Mucosa of stomach (tissue), 1 donor: ENCODE data around the gene RPH3AL.

ENCODE experiments used
- H3K27me3 ChIP-seq: one replicate; pipeline ENCODE4 v1.7.0; 2013; ENCODE audit warnings: mild to moderate bottlenecking, low read length; ENCODE audit not compliant: control insufficient read depth, insufficient read depth
- H3K36me3 ChIP-seq: one replicate; pipeline ENCODE4 v1.7.0; 2013; ENCODE audit warnings: low read length; ENCODE audit not compliant: control insufficient read depth, insufficient read depth
- H3K4me1 ChIP-seq: one replicate; pipeline ENCODE4 v1.7.0; 2013; ENCODE audit warnings: mild to moderate bottlenecking, low read length; ENCODE audit not compliant: control insufficient read depth, insufficient read depth
- H3K4me3 ChIP-seq: one replicate; pipeline ENCODE4 v1.7.0; 2013; ENCODE audit warnings: low read length
- H3K9ac ChIP-seq: one replicate; pipeline ENCODE4 v1.7.0; 2013; ENCODE audit warnings: mild to moderate bottlenecking, low read length, moderate library complexity
- H3K9me3 ChIP-seq: one replicate; pipeline ENCODE4 v1.7.0; 2013; ENCODE audit warnings: mild to moderate bottlenecking, low read length, moderate library complexity; ENCODE audit not compliant: control insufficient read depth
- donor health status: Pancreatic carcinoma.

RPH3AL gene, protein sequence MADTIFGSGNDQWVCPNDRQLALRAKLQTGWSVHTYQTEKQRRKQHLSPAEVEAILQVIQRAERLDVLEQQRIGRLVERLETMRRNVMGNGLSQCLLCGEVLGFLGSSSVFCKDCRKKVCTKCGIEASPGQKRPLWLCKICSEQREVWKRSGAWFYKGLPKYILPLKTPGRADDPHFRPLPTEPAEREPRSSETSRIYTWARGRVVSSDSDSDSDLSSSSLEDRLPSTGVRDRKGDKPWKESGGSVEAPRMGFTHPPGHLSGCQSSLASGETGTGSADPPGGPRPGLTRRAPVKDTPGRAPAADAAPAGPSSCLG

DNA sequence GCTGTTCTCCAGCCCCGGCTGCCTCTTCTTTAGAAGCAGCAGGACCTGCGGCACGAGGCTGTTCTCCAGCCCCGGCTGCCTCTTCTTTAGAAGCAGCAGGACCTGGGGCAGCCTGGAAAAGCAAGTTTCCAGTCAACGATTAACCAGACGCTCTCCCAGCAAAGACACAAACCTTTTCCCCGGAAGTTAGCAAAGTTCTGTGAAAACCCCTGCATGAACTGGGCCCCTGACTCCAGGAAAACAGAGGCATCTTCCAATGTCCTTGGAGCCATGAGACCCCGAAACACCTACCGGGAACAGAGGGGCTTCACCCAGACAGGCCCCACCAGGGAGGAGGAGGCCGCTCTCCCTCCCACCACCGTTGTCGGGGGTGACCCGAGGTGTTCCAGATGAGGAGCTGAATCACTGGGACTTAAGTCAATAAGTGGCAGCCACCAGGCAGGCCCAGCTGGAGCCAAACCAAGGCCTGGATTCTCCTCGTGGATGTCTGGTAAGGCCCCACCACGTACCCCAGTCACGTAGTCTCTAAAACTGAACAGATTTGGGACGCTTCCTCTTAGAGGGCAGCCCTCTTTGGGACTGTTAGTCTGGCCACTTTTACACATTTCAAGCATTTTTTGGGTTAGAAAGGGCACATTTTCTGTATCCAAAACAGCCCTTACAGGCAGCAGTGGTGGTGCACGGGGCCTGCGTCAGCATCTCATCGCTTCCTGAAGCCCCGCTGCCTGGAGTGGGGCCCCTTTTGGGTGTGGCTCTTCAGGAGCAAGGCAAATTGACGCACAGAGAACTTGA is at the start of gene RPH3AL:
Gene RPH3AL (minus strand): TSS at position 387 of the 792 bp plus-strand sequence. CDS start 25,264 bp downstream, outside the sequence.
- peak within 1 kb of the TSS; percentile 56 for H3K4me3 ChIP-seq
- H3K9me3 ChIP-seq: no peaks in the 10 kb centered on the region
- no peaks in the 10 kb centered on the region for H3K27me3 ChIP-seq
- H3K4me1 ChIP-seq: peaks cover 76% of the 10 kb centered on the region
- H3K9ac ChIP-seq: peak within 1 kb of the TSS; percentile 82
- no peaks in the 10 kb centered on the region for H3K36me3 ChIP-seq

DNA sequence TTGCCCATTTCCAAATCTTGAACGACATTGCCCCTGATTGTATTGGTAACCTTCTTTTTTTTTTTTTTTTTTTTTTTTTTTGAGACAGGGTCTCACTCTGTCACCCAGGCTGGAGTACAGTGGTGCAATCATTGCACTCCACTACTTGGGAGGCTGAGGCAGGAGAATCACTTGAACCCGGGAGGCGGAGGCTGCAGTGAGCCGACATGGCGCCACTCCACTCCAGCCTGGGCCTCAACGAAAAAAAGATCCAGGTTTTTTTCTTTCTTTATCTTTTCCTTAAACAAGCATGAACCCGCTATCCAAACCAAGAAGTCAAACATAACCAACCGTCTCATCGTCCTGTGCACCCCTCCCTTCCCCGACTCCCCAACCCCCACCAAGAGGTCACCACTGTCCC is 47.6 kb upstream of the RPH3AL start:
- Histone ChIP-seq H3K4me3 (no peak overlapping the region), H3K4me1 (no peaks in the 10 kb centered on the region), H3K36me3 (no peaks in the 10 kb centered on the region), H3K9me3 (no peaks in the 10 kb centered on the region), H3K27me3 (peaks cover 5% of the 10 kb centered on the region), H3K9ac (no peak overlapping the region)

DNA sequence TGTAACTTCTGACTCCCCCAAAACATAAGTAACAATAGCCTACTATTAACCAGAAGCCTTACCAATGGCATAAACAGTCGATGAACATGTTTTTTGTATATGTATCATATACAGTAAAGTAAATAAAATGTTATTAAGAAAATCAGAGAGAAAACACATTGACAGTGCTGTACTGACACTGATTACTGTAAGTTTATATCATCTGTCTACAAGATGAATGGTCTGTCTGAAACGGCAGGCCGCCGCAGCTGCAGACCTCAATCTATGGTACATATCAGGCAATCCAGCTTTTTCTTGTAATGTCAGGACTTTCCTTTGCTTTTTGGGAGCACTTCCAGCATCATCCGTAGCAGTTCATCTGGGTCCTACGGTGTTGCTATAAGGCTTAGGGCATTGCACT is 44.2 kb upstream of the RPH3AL start:
- no peak overlapping the region for H3K4me3 ChIP-seq
- no peaks in the 10 kb centered on the region for H3K9me3 ChIP-seq
- H3K9ac ChIP-seq: no peak overlapping the region
- no peaks in the 10 kb centered on the region for H3K36me3 ChIP-seq
- peaks cover 5% of the 10 kb centered on the region for H3K27me3 ChIP-seq
- no peaks in the 10 kb centered on the region for H3K4me1 ChIP-seq

DNA sequence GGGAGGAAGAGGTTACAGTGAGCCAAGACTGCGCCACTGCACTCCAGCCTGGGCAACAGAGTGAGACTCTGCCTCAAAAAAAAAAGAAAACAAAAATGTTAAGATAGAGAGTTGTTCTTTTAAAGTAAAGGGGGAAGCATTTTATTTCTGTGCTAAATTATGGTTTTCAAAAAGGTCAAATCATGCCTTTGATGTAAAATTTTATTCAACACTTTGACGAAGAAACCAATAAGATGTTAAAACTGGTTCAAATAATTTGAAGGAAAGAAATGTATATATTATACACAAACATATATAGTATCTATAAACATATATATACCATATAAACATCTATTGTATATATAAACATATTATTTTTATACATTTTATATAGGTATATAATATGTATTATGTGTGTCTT is 43.4 kb upstream of the RPH3AL start:
- H3K9me3 ChIP-seq: no peaks in the 10 kb centered on the region
- no peak overlapping the region for H3K9ac ChIP-seq
- peaks cover under 1% of the 10 kb centered on the region for H3K27me3 ChIP-seq
- H3K4me3 ChIP-seq: no peak overlapping the region
- no peaks in the 10 kb centered on the region for H3K36me3 ChIP-seq
- no peaks in the 10 kb centered on the region for H3K4me1 ChIP-seq

DNA sequence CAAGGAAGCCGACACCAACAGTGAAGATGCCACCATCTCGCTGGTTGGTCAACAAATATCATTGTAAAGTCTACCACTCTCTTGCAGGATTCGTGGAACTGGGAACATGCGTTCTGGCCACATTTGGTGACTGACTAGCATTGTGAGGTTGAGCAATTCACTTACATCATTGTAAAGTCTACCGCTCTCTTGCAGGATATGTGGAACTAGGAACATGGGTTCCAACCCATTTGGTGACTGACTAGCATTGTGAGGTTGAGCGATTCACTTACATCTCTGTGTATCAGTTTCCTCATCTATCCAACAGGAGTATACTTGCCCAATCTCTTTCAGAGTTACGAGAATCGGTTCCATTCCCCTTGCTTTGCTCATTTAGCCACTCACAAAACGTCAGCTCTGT is 42.6 kb upstream of the RPH3AL start:
- Histone ChIP-seq H3K9ac (no peak overlapping the region), H3K27me3 (no peaks in the 10 kb centered on the region), H3K4me3 (no peak overlapping the region), H3K36me3 (no peaks in the 10 kb centered on the region), H3K9me3 (no peaks in the 10 kb centered on the region), H3K4me1 (no peaks in the 10 kb centered on the region)

DNA sequence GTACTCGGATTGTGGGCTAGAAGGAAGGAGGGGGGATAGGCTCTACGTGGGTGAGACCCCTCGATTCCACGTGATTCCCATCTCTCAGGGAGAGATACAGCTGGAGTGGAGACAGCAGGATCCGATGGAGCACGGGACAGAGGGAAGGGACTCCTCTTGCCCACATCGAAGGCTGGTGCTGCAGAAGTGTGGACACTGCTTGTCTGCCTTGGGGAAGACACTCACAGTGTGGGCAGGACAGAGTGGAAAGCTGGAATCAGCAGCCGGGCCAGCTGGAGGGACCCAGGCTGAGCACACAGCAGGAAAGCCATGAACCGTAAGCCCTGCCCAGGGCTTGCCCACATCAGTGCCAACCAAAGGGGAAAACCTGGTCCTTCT is 42.1 kb upstream of the RPH3AL start:
- H3K4me1 ChIP-seq: no peaks in the 10 kb centered on the region
- H3K36me3 ChIP-seq: no peaks in the 10 kb centered on the region
- no peak overlapping the region for H3K4me3 ChIP-seq

DNA sequence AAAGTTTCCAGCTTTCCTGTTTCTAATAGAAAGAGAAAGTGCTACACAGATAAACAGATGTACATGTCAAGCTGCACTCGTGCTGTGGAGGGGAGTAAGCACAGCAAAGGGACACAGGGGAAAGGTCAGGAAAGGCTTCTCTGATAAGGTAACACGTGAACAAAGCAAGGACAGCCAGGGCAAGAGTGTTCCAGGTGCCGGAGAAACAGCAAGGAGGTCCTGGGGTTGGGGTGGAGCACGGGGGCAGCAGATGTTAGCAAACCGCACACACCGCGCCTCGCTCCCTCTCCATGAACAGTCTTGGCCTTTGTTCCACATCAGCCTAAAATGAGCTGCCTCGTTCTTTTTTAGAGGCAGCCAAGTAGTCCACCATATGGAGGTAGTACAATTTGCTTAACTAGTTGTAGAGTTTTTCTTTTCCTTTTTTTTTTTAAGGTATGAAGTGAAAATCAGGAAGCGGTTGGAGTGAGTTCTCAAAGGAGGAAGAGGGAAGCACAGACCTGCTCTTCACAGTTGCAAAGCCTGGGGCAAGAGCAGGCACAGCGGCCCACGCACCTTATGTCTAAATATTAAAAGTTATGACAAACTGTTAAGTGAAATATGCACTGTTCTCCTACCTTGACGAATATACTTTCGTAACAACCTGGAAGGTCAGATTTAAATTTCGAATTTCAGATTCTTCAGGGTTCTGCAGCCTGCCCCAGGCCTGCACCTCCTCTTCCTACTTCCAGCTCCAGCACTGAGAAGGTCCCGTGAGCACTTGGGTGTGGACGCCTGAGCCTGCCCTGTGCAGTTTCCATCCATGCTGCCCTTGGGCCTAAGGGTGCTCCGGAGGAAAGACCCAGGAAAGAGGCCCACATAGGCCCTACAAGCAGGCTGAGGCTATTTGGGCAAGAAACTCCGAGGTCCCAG is 41.5 kb upstream of the RPH3AL start:
- no peaks in the 10 kb centered on the region for H3K27me3 ChIP-seq
- H3K36me3 ChIP-seq: no peaks in the 10 kb centered on the region
- H3K4me3 ChIP-seq: no peak overlapping the region
- H3K9ac ChIP-seq: no peak overlapping the region
- H3K4me1 ChIP-seq: no peaks in the 10 kb centered on the region
- H3K9me3 ChIP-seq: no peaks in the 10 kb centered on the region

More for the DNA sequence above, 42.1 kb upstream of the RPH3AL start:
- H3K9me3 ChIP-seq: no peaks in the 10 kb centered on the region
- no peak overlapping the region for H3K9ac ChIP-seq
- no peaks in the 10 kb centered on the region for H3K27me3 ChIP-seq

DNA sequence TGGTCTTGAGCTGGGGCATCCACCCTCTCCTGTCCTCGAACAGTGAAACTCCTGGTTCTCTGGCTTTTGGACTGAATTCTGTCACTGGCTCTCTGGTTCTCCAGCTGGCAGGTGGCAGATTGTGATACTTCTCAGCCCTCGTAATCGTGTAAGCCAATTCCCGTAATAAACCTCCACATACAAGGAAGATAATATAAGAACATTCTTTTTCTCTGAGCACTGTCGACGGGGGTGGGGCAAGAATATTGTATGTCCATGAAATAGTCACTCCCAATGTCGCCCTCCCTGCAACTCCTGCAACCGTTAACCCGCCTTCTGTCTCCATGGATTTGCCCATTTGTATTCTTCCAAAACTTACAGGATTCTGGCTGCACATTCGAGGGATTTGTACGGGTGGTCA is 39.2 kb upstream of the RPH3AL start:
- Histone ChIP-seq H3K9ac (no peak overlapping the region), H3K4me1 (no peaks in the 10 kb centered on the region), H3K27me3 (no peaks in the 10 kb centered on the region), H3K9me3 (no peaks in the 10 kb centered on the region), H3K4me3 (no peak overlapping the region), H3K36me3 (no peaks in the 10 kb centered on the region)

DNA sequence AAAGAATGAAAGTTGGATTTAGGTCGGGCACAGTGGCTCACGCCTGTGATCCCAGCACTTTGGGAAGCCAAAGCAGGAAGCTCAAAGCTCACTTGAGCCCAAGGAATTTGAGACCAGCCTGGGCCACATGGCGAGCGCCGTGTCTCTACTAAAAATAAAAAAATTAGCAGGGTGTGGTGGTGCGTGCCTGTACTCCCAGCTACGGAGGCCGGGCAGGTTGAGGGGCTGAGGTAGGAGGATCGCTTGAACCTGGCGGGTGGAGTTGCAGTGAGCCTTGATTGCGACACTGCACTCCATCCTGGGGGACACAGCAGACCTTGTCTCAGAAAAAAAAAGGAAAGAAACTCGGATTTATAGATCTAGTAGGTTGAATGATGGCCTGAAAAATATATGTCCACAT is 37.4 kb upstream of the RPH3AL start:
- Histone ChIP-seq H3K4me3 (no peak overlapping the region), H3K9ac (no peak overlapping the region), H3K27me3 (no peaks in the 10 kb centered on the region), H3K36me3 (no peaks in the 10 kb centered on the region), H3K4me1 (peaks cover 4% of the 10 kb centered on the region), H3K9me3 (no peaks in the 10 kb centered on the region)

DNA sequence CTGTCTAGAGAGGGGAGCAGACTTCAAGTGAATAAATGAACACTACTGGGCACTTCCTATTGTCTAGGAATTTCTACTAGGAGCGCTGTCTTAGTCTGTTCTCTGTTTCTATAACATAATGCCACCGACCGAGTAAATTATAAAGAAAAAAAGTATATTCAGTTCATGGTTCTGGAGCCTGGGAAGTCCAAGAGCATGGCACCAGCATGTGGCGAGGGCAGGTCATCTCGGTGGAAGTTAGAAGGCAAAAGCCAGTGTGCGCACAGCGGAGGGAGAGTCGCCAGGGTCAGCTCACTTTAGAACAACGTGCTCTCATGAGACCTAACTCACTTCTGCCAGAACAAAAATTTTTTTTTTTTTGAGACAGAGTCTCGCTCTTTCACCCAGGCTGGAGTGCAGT is 35.5 kb upstream of the RPH3AL start:
- Histone ChIP-seq H3K4me3 (no peak overlapping the region), H3K9me3 (no peaks in the 10 kb centered on the region), H3K27me3 (no peaks in the 10 kb centered on the region), H3K4me1 (peaks cover 7% of the 10 kb centered on the region), H3K36me3 (no peaks in the 10 kb centered on the region), H3K9ac (no peak overlapping the region)

DNA sequence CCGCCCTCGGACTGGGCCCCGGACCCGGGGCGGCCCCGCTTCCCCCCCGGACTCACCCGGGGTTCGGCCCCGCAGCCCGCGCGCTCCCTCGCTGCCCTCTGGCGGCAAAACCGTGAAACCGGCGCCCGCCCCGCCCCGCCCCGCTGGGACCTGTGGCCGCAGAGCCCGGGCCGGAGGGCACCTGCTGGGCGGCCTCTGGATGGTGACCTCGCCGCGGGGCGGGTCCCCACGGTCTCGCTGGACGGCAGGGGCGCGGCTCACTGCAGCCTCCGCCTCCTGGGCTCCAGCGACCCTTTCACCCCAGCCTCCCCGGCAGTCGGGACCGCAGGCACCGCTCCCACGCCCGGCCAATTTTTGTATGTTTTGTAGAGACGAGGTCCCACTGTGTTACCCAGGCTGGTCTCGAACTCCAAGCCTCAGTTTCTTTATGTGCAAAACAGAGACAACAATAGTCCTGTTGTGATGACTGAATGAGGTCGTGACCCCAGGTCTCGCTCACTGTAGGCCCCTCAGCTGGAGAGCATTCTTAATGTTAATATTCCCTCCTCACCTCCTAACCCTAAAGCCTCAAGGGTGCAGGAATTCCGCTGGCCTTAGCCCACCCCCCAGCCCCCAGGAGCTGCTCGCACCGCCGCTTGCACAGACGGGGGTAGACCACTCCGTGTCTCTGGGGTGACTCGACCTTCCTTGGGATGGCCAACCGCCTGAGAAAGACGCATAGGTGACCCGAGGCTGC is 33.7 kb upstream of the RPH3AL start:
- Histone ChIP-seq H3K36me3 (no peaks in the 10 kb centered on the region), H3K4me1 (peaks cover 14% of the 10 kb centered on the region), H3K27me3 (no peaks in the 10 kb centered on the region), H3K4me3 (no peak overlapping the region), H3K9me3 (no peaks in the 10 kb centered on the region), H3K9ac (no peak overlapping the region)
